GM21529 (cell line): Measurements from ENCODE around the gene SOS2.

Source experiments
- ATAC-seq: cut with Tn5 transposase; IDR thresholded peaks from one replicate; pipeline ENCODE4 v1.9.1; 2021; ENCODE audit not compliant: unreplicated experiment

The SOS2 gene

DNA sequence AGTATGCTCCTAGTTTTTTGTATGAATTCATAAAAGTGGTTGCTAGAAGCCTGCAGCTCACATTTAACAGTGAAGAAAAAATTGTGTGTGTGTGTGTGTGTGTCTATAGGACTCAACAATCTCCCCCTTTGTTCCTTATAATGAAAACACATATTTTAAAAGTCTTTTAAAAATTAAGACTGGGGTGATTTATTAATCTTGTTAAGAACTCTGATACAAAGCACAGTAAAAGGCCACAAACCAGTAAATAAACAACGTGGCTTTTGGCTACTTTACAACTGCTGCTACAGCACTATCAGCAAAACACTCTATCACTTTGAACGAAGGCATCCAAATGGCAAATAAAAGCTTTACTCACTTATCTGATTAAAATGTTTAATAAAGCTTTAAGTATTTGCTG, 114.4 kb downstream of the SOS2 start:
- ATAC-seq = no peak

GRCh38 chr14:50116181-50116956, 115.0 kb downstream of the SOS2 start, which contains the start of gene VCPKMT:
VCPKMT (minus strand) TSS chr14:50116572; CDS start chr14:50116552, 20 bp downstream.
- peak; percentile 95 for ATAC-seq

- ATAC-seq = no peak
Observed at GRCh38 chr14:50113381-50114035, 117.9 kb downstream of the SOS2 start.

DNA sequence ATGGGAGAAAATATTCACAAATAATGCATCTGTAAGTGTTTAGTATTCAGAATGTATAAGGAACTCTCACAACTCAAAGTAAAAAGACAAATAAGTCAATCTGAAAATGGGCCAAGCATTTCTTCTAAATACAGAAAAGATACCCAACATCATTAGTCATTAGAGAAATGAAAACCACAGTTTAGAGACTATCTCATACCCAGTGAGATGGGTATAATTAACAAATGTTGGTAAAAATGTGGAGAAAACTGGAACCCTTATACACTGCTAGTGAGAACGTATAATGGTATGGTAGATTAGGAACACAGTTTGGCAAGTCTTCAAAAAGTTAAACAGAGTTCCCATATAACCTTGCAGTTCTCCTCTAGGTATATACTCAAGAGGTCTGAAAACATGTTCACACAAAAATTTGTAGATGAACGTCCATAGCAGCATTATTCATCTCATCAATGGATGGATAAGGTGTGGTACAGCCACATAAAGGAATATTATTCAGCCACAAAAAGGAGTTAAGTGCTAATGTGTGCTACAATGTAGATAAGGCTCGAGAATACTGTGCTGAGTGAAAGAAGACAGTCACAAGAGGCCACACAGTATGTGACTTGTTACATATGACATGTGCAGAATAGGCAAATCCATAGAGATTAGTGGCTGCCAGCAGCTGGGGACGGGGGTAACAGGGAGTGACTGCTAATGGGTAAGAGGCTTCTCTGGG, 120.9 kb downstream of the SOS2 start:
- ATAC-seq = no peak

GRCh38 chr14:50109342-50109741, 122.0 kb downstream of the SOS2 start:
- no peak for ATAC-seq

- ATAC-seq = no peak
Observed at GRCh38 chr14:50107850-50108249, 123.5 kb downstream of the SOS2 start.

- no peak for ATAC-seq
Observed at GRCh38 chr14:50106178-50106577, 125.2 kb downstream of the SOS2 start.

DNA sequence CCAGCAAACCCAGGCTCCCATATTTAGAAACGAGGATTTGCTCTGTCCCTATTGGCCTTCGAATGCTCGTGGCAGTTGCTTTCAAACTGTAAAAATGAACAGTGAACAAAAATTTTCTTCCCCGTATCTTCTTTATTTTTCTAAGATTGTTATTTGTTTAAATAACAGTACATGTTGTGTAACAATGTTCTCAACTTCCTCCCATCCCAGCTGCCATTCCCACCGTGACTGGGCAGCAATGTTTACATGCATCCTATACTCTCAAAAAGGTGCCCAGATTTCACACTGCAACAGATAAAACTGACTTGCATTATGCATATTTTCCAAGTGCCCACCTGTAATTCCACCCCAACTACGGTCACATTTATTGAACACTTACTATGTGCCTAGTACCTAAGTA, 127.8 kb downstream of the SOS2 start:
- no peak for ATAC-seq

GRCh38 chr14:50101417-50101816, 130.0 kb downstream of the SOS2 start:
- ATAC-seq = no peak

DNA sequence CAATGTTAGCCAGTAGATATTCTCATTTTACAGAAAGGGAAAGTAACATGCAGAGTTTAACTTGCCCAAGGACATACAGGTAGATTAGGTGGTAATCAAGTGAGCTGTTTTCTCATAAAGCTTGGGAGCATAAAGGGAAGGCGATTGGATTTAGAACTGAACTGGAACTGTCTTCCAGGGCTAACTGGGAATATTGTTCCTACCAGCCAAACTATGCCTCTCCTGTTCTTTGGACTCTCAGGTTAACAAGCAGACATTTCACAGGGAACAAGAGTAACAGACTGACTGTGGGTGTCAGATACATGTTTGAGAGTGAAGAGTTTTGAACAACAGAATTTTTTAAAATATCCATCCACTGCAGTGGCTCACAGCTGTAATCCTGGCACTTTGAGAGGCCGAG, 130.6 kb downstream of the SOS2 start:
- no peak for ATAC-seq

DNA sequence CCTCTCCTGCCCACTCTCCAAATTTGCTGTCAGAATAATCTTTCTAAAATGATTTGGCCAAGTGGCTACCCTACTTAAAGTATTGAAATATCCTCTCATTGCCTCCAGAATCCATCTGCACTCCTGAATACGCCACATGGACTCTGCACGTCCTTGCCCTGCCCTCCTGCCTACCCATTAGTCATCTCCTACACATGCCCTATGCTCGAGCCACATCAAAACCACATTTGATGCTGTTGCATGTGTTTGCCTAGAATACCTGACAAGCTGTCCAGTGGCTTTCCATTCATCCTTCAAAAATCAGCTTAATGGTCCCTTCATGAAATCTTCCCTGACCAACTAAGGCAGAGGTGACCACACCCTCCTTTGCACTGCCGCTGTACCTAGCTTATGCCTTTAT, 132.0 kb downstream of the SOS2 start:
- no peak for ATAC-seq

DNA sequence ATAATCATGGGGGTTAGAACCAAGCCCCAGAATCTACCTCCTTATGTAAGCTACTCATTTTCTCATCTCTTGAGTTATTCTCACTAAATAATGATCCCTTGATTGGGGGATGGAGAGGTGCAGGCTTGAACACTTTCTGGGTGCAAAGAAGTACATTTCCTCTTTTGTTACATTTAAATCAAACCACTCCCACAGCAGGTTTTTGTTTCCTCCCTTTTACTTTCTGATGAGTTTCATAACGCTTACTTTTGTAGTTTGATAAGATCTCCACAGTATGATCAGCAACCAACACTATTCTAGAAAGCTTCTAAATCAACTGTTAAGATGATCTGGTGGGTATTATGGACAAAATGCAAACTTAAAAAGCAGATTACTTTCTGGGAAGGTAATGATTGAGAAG, 135.5 kb downstream of the SOS2 start:
- no peak for ATAC-seq

DNA sequence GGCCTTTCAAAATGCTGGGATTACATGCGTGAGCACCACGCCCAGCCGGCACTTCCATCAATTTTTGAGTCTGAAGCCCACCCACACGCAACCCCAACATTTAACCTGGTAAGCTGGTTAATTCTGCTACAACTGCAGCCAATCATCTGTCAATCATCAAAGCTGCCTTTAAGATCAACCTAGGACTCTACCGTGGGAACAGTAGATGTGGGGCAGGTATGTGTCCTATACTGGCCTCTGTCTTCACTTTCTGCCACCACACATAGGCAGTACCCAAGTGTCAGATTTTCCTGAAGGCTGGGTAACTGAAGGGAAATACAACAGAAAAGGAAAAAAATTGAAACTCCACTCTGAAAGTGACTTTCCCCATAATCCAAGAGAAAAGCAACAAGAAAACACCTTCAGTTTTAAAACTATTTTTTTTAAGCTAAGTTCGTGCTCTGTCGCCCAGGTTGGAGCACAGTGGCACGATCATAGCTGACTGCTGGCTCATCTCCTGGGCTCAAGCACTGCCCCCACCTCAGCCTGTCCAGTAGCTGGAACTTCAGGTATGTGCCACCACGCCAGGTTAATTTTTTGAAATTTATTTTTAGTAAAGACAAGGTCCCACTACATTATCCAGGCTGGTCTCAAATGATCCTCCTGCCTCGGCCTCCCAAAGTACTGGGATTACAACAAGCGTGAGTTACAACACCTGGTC, 137.2 kb downstream of the SOS2 start:
- no peak for ATAC-seq

DNA sequence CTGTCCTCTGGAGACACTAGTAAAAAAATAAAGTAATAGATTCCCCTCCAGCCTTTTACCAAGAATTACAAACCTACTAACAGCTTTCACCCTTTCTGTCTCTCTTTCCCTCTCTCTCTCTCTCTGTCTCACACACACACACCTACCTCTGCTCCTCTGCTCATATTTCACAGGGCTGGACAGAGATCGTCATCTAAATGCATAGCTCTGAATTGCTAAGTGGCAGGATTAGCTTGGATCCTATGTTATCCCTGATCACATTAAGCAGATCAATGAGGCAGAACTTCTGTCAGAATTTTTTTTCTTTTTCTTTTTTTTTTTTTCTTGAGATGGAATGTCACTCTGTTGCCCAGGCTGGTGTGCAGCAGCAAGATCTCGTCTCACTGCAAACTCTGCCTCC, 137.9 kb downstream of the SOS2 start:
- ATAC-seq = no peak

DNA sequence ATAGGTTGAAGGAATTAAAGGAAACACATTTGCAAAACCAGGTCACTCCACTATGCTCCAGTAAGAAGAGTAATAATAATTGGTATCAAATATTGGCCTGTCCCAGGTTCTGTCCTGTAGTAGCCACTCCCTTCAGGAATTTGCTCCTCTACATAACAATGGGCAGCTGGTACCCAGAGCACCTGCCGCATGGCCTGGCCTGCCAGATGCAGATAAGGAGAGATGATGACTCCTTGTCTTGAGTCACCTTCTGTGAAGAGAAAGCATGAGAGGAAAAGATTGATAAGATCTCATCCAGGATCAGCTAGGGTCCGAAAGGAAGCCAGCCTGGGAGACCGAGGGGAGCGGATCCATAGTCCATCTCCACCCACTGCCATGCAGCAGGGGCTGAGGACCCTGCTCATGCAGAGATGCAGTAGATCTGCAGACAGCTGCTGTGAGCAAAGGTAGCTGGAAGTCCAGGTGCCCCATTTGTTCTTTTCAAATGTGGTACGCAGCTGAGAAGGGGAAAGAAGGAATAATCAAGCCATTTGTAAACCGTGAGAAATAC, 139.3 kb downstream of the SOS2 start:
- ATAC-seq = no peak

- ATAC-seq = no peak
Observed at GRCh38 chr14:50091240-50091913, 140.0 kb downstream of the SOS2 start.

DNA sequence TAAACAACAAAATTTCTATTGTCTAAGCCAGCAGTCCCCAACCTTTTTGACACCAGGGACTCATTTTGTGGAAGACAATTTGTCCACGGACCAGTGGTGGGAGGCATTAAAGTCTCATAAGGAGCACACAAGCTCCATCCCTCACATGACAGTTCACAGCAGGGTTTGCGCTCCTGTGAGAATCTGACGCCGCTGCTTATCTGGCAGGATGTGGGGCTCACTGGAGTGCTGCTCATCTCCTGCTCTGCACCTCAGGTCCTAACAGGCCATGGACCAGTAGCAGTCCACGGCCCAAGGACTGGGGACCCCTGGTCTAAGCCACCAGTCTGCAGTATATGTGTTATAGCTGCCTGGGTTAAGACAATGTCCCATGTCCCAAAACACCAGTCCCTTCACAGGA, 142.2 kb downstream of the SOS2 start:
- ATAC-seq = no peak

DNA sequence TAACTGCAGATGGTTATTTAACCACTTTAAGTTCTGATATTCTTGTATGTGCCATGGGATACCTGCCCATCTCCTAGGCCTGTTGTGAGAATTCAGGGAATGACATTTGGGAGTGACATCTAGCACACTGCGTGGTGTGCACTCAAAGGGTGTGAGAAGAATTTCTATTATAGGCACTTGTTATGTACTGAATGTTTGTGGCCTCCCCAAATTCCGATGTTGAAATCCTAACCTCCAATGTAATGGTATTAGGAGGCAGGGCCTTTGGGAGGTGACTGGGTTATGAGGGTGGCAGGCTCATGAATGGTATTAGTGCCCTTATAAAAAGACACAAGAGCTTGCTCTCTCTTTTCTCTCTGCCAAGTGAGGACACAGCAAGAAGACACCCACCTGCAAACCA, 142.6 kb downstream of the SOS2 start:
- ATAC-seq = no peak

DNA sequence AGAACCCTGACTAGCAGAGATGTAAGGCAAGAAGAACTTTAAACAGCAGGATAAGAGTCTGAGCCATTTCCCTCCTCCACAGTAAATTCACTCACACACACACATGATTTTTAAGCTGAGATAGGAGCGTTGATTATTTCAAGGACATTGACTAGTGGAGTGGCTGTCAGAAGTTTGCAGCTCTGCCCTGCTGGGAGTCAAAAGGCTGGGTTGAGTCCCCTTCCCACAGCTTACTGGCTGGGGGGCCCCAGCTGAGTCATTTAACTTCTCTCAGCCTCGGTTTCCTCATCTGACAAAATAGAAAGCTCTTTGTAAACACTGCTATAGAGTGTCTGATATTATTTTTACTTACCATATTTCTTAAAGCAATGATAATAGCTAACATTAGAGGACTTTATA, 143.3 kb downstream of the SOS2 start:
- ATAC-seq = no peak

DNA sequence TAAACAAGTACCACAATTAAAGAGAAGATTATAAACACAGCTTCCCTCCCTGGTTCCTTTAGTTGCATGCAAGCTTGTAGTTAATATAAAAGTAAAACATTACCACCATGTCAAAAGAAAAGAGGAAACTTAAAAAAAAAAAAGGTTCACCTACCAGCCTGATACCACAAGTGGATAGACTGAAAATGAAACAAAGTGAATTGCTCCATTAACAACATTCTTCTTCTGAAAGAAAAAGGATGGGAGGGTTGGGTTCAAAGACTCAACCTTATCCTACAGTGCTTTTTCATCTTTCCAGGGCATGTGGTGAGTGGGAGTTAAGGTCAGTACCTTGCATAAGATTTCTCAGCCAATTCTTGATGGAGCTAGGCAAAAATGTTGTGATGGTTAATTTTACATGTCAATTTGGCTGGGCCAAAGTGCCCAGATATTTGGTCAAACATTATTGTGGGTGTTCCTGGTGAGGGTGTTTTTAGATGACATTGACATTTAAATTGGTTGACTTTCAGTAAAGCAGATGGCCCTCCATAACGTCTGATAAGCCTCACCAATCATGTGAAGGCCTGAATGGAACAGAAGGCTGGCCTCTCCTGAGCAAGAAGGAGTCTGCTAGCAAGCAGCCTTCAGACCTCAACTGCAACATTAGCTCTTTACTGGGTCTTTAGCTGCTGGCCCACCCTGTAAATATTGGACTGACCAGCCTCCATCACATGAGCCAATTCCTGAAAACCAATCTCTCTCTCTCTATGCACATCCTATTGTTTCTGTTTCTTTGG, 143.8 kb downstream of the SOS2 start:
- no peak for ATAC-seq
